ENCODE results near the gene CYP3A7.
"Not testable (repeated sequence)": the region's sequence is repeated elsewhere in the genome, so short reads cannot be mapped to it uniquely, and the experiment has no call there.

The CYP3A7 gene

GRCh38 chr7:99669782-99670181 is 65.2 kb downstream of the CYP3A7 start:
- no peak overlapping the region for H3K4me3 ChIP-seq
- no peak overlapping the region for H3K9ac ChIP-seq (ENCODE audit: insufficient read length)
- H3K9me3 ChIP-seq (ENCODE audit: low read depth, low read length), result no peaks in the 10 kb centered on the region
- DNase-seq (ENCODE audit: low read depth, low spot score), result no peak
- no peaks in the 10 kb centered on the region for H3K36me3 ChIP-seq (ENCODE audit: insufficient read depth, low read length)
- H3K27ac ChIP-seq, result no peak overlapping the region
- no peak for TF ChIP-seq EZH2 (IDR thresholded peaks at IDR 0.05)
- TF ChIP-seq FOXP2 (optimal IDR thresholded peaks at IDR 0.05; ENCODE audit: control extremely low read depth, extremely low read length, insufficient read depth), result no peak
- no peak for TF ChIP-seq POLR2AphosphoS5 (IDR thresholded peaks at IDR 0.05; ENCODE audit: borderline replicate concordance, low read depth, low read length)

- H3K9ac ChIP-seq (ENCODE audit: insufficient read length), result no peak overlapping the region
- H3K9me3 ChIP-seq (ENCODE audit: low read depth, low read length), result no peaks in the 10 kb centered on the region
- H3K4me3 ChIP-seq, result no peak overlapping the region
- TF ChIP-seq FOXP2 (optimal IDR thresholded peaks at IDR 0.05; ENCODE audit: control extremely low read depth, extremely low read length, insufficient read depth) (no peak), EZH2 (IDR thresholded peaks at IDR 0.05) (no peak), POLR2AphosphoS5 (IDR thresholded peaks at IDR 0.05; ENCODE audit: borderline replicate concordance, low read depth, low read length) (no peak)
- no peaks in the 10 kb centered on the region for H3K36me3 ChIP-seq (ENCODE audit: insufficient read depth, low read length)
- no peak overlapping the region for H3K27ac ChIP-seq
- DNase-seq (ENCODE audit: low read depth, low spot score), result no peak
Measured at GRCh38 chr7:99668541-99668940, 66.5 kb downstream of the CYP3A7 start.

- TF ChIP-seq FOXP2 (optimal IDR thresholded peaks at IDR 0.05; ENCODE audit: control extremely low read depth, extremely low read length, insufficient read depth) (no peak), POLR2AphosphoS5 (IDR thresholded peaks at IDR 0.05; ENCODE audit: borderline replicate concordance, low read depth, low read length) (no peak), EZH2 (IDR thresholded peaks at IDR 0.05) (no peak)
- no peaks in the 10 kb centered on the region for H3K9me3 ChIP-seq (ENCODE audit: low read depth, low read length)
- no peaks in the 10 kb centered on the region for H3K36me3 ChIP-seq (ENCODE audit: insufficient read depth, low read length)
- H3K9ac ChIP-seq (ENCODE audit: insufficient read length), result no peak overlapping the region
- DNase-seq (ENCODE audit: low read depth, low spot score), result no peak
- no peak overlapping the region for H3K27ac ChIP-seq
- H3K4me3 ChIP-seq, result no peak overlapping the region
Measured at GRCh38 chr7:99667179-99667578, 67.8 kb downstream of the CYP3A7 start.

GRCh38 chr7:99666013-99666395 is 69.0 kb downstream of the CYP3A7 start:
- no peak for TF ChIP-seq EZH2 (IDR thresholded peaks at IDR 0.05)
- TF ChIP-seq POLR2AphosphoS5 (IDR thresholded peaks at IDR 0.05; ENCODE audit: borderline replicate concordance, low read depth, low read length), result no peak
- no peak for TF ChIP-seq FOXP2 (optimal IDR thresholded peaks at IDR 0.05; ENCODE audit: control extremely low read depth, extremely low read length, insufficient read depth)
- H3K27ac ChIP-seq, result no peak overlapping the region
- H3K9me3 ChIP-seq (ENCODE audit: low read depth, low read length), result no peaks in the 10 kb centered on the region

GRCh38 chr7:99665312-99666012 is 69.5 kb downstream of the CYP3A7 start:
- H3K4me3 ChIP-seq, result no peak overlapping the region
- H3K27ac ChIP-seq, result no peak overlapping the region
- H3K9me3 ChIP-seq (ENCODE audit: low read depth, low read length), result no peaks in the 10 kb centered on the region
- H3K36me3 ChIP-seq (ENCODE audit: insufficient read depth, low read length), result no peaks in the 10 kb centered on the region
- no peak for TF ChIP-seq EZH2 (IDR thresholded peaks at IDR 0.05)
- TF ChIP-seq FOXP2 (optimal IDR thresholded peaks at IDR 0.05; ENCODE audit: control extremely low read depth, extremely low read length, insufficient read depth), result no peak
- no peak for TF ChIP-seq POLR2AphosphoS5 (IDR thresholded peaks at IDR 0.05; ENCODE audit: borderline replicate concordance, low read depth, low read length)
- H3K9ac ChIP-seq (ENCODE audit: insufficient read length), result no peak overlapping the region
- no peak for DNase-seq (ENCODE audit: low read depth, low spot score)

More at GRCh38 chr7:99666013-99666395, 69.0 kb downstream of the CYP3A7 start:
- Histone ChIP-seq H3K4me3 (no peak overlapping the region), H3K36me3 (ENCODE audit: insufficient read depth, low read length) (no peaks in the 10 kb centered on the region), H3K9ac (ENCODE audit: insufficient read length) (no peak overlapping the region)
- no peak for DNase-seq (ENCODE audit: low read depth, low spot score)

- not testable (repeated sequence) for H3K9ac ChIP-seq (ENCODE audit: insufficient read length); H3K4me3 ChIP-seq; H3K36me3 ChIP-seq (ENCODE audit: insufficient read depth, low read length); H3K27ac ChIP-seq; H3K9me3 ChIP-seq (ENCODE audit: low read depth, low read length); DNase-seq (ENCODE audit: low read depth, low spot score)
Measured at GRCh38 chr7:99657879-99658278, 77.1 kb downstream of the CYP3A7 start.
